ENCODE data around the gene AVPR2. TPM values are rescaled to one million over a fixed set of nuclear protein-coding genes. Genes with fewer than 3 reads are reported as not detected.

Gene AVPR2
- total and polyA plus RNA-seq, 4 donors, result 0.05 TPM; not detected in 3

- TF ChIP-seq JUND (IDR thresholded peaks at IDR 0.05) (no peak), ZBTB33 (IDR thresholded peaks at IDR 0.05) (no peak), FOXA1 (IDR thresholded peaks at IDR 0.05) (no peak), REST (IDR thresholded peaks at IDR 0.05) (no peak), HNF4A (conservative IDR thresholded peaks at IDR 0.05) (no peak), HNF4G (IDR thresholded peaks at IDR 0.05) (no peak), GABPA (IDR thresholded peaks at IDR 0.05 in 1 of 2, conservative IDR thresholded peaks at IDR 0.05 in 1 of 2) (no peak), CTCF (IDR thresholded peaks at IDR 0.05; ENCODE audit: low read depth, low read length, missing input control) (no peak), TAF1 (conservative IDR thresholded peaks at IDR 0.05) (no peak), RXRA (IDR thresholded peaks at IDR 0.05) (no peak), RAD21 (IDR thresholded peaks at IDR 0.05) (no peak), SP1 (IDR thresholded peaks at IDR 0.05) (no peak), MAX (IDR thresholded peaks at IDR 0.05) (no peak), EGR1 (IDR thresholded peaks at IDR 0.05; ENCODE audit: low read depth in 2 of 2) (no peak), NR2F2 (IDR thresholded peaks at IDR 0.05) (no peak), YY1 (IDR thresholded peaks at IDR 0.05) (no peak), ATF3 (IDR thresholded peaks at IDR 0.05) (no peak), FOXA2 (IDR thresholded peaks at IDR 0.05) (no peak)
- H3K27ac ChIP-seq (ENCODE audit: low read depth in 1 of 2, low read length in 2 of 2), result no peak overlapping the region
- no peaks in the 10 kb centered on the region for H3K36me3 ChIP-seq (ENCODE audit: control insufficient read depth in 4 of 4, insufficient read depth in 3 of 4, low read depth in 1 of 4, low read length in 3 of 4)
- H3K27me3 ChIP-seq (ENCODE audit: control insufficient read depth in 4 of 4, insufficient read depth in 4 of 4, low read length in 3 of 4), result no peaks in the 10 kb centered on the region
- no peak overlapping the region for H3K4me3 ChIP-seq (ENCODE audit: low read depth in 1 of 3, low read length in 3 of 3)
- DNase-seq (ENCODE audit: low spot score), result no peak
- H3K4me1 ChIP-seq (ENCODE audit: control insufficient read depth in 4 of 4, insufficient read depth in 4 of 4, low read length in 3 of 4), result no peaks in the 10 kb centered on the region
- H3K9me3 ChIP-seq (ENCODE audit: control insufficient read depth in 4 of 4, low read length in 3 of 4), result no peaks in the 10 kb centered on the region
- H3K9ac ChIP-seq (ENCODE audit: low read depth in 1 of 2, low read length in 2 of 2), result no peak overlapping the region
- 97% methylated on average over 22 of the region's 22 CpGs for WGBS
Measured at GRCh38 chrX:153910446-153910845, 6.0 kb downstream of the AVPR2 start.
